ENCODE data around the gene TRABD. TPM values are rescaled to one million over a fixed set of nuclear protein-coding genes. Genes with fewer than 3 reads are reported as not detected.
"Not testable (repeated sequence)": the region's sequence is repeated elsewhere in the genome, so short reads cannot be mapped to it uniquely, and the experiment has no call there.

TRABD gene
- total RNA-seq, 4 donors from 2014 or later = 39.3 to 55.1 (median 45.8) TPM

GRCh38 chr22:50144005-50144614 is 41.6 kb upstream of the TRABD start:
- 88% methylated on average over 7 to 11 of the region's 18 CpGs for WGBS, 2 donors
- H3K9me3 ChIP-seq = no peaks in the 10 kb centered on the region
- TF ChIP-seq CTCF (IDR thresholded peaks at IDR 0.05) = no peak
- TF ChIP-seq POLR2A (IDR thresholded peaks at IDR 0.05) = no peak
- H3K4me1 ChIP-seq = peaks cover 0 to 19% (median 0%) of the 10 kb centered on the region in 3 donors
- H3K36me3 ChIP-seq = no peaks in the 10 kb centered on the region
- intact Hi-C loops (cut with DNase I) = no loop called here
- H3K27ac ChIP-seq = no peak overlapping the region
- no peak for DNase-seq
- H3K27me3 ChIP-seq = peaks cover 0 to 30% (median 0%) of the 10 kb centered on the region in 4 donors
- H3K4me3 ChIP-seq = no peak overlapping the region

- Histone ChIP-seq H3K36me3 (no peaks in the 10 kb centered on the region), H3K4me3 (no peak overlapping the region), H3K9me3 (no peaks in the 10 kb centered on the region), H3K27me3 (peaks cover 0 to 38% (median 0%) of the 10 kb centered on the region in 4 donors), H3K27ac (no peak overlapping the region), H3K4me1 (peaks cover 0 to 10% (median 0%) of the 10 kb centered on the region in 3 donors)
- intact Hi-C loops (cut with DNase I) = no loop called here
- WGBS, 2 donors = 67 to 73% methylated on average over 19 to 21 of the region's 25 CpGs
- DNase-seq = no peak
- no peak for TF ChIP-seq CTCF (IDR thresholded peaks at IDR 0.05)
- TF ChIP-seq POLR2A (IDR thresholded peaks at IDR 0.05) = no peak
Observed at GRCh38 chr22:50145721-50146438, 39.8 kb upstream of the TRABD start.

GRCh38 chr22:50146439-50147238 is 39.1 kb upstream of the TRABD start:
- no peak for DNase-seq
- intact Hi-C loops (cut with DNase I) = no loop called here
- H3K9me3 ChIP-seq = no peaks in the 10 kb centered on the region
- no peak for TF ChIP-seq POLR2A (IDR thresholded peaks at IDR 0.05)
- peak in 5 of 6 experiments; percentile 63 to 90 (median 77) for TF ChIP-seq CTCF (IDR thresholded peaks at IDR 0.05)
- WGBS, 2 donors = 20 to 25% methylated on average over 17 to 19 of the region's 27 CpGs
- H3K27ac ChIP-seq = no peak overlapping the region
- peaks cover 0 to 38% (median 0%) of the 10 kb centered on the region in 4 donors for H3K27me3 ChIP-seq
- peaks cover 0 to 10% (median 0%) of the 10 kb centered on the region in 3 donors for H3K4me1 ChIP-seq
- H3K4me3 ChIP-seq = no peak overlapping the region
- H3K36me3 ChIP-seq = no peaks in the 10 kb centered on the region

DNA sequence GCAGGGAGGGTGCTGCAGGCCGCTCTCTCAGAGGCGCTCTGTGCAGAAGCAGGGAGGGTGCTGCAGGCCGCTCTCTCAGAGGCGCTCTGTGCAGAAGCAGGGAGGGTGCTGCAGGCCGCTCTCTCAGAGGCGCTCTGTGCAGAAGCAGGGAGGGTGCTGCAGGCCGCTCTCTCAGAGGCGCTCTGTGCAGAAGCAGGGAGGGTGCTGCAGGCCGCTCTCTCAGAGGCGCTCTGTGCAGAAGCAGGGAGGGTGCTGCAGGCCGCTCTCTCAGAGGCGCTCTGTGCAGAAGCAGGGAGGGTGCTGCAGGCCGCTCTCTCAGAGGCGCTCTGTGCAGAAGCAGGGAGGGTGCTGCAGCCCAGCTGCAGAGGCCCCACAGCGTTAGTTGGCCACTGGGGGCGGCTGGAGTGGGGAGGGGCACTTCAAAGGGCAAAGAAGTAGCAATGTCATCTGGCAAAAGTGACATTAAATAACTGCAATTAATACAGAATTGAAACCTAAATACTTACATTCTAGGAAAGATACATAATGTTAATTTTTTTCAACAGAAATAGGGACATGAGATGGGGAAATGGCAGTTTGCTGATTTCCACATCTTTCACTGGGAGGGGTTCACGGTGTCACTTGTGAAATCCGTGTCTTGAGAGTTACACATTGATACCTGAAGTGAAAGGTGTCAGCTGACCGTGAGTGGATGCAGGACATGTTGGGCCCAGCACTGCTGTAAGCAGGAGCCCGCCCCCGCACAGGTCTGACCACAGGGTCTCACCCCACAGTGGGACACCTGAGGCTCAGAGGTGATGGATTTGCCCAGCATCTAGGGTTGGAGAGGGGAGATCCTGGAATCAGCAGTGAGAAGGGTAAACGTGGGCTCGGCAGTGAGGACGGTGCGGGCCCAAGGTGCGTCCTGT is 38.2 kb upstream of the TRABD start:
- H3K36me3 ChIP-seq; H3K4me3 ChIP-seq; H3K4me1 ChIP-seq; H3K27ac ChIP-seq; DNase-seq; intact Hi-C loops (cut with DNase I); H3K9me3 ChIP-seq: not testable (repeated sequence)
- H3K27me3 ChIP-seq = peaks cover 0 to 29% (median 0%) of the 10 kb centered on the region in 4 donors
- 79% methylated on average over 7 to 12 of the region's 26 CpGs for WGBS, 2 donors

GRCh38 chr22:50148166-50148500 is 37.6 kb upstream of the TRABD start:
- no peak for DNase-seq
- WGBS, 2 donors = 87% methylated on average over 8 to 10 of the region's 12 CpGs
- intact Hi-C loops (cut with DNase I) = no loop called here
- Histone ChIP-seq H3K27ac (no peak overlapping the region), H3K4me1 (peaks cover 0 to 10% (median 0%) of the 10 kb centered on the region in 3 donors), H3K9me3 (no peaks in the 10 kb centered on the region), H3K4me3 (no peak overlapping the region), H3K27me3 (peaks cover 0 to 23% (median 0%) of the 10 kb centered on the region in 4 donors), H3K36me3 (no peaks in the 10 kb centered on the region)
- TF ChIP-seq CTCF (IDR thresholded peaks at IDR 0.05) = no peak
- TF ChIP-seq POLR2A (IDR thresholded peaks at IDR 0.05) = no peak

Data from esophagus squamous epithelium (tissue), 5 donors.